GM12878 (cell line): ENCODE data around the gene ARAP1. TPM values are rescaled to one million over a fixed set of nuclear protein-coding genes. Genes with fewer than 3 reads are reported as not detected.

ENCODE experiments used
- ATAC-seq: fragments of 200-7000 bp; cut with Tn5 transposase; 3 replicates; pipeline ENCODE4 v1.9.1; 2020; ENCODE audit warnings: mild to moderate bottlenecking, moderate library complexity
- BruUV-seq: library from RNA; stranded (reverse); fragments of 400-500 nt; replicated peaks from 2 replicates; lab custom pipeline; 2021; lab: Mats Ljungman, UMichigan
- CTCF ChIA-PET: fragments of 300-600 bp; sonication (Branson Sonifier 250); formaldehyde crosslinking; extraction: SDS; loops from one replicate; lab custom pipeline; 2021; ENCODE audit warnings: inconsistent platforms; lab: Yijun Ruan, JAX
- POLR2A ChIA-PET: fragments of 350-600 bp; formaldehyde crosslinking; extraction: SDS; loops from one replicate; lab custom pipeline; 2021; ENCODE audit warnings: inconsistent platforms; lab: Charles Lee
- RAD21 ChIA-PET: fragments of 300-600 bp; sonication (Branson Sonifier 250); formaldehyde crosslinking; loops from one replicate; lab custom pipeline; 2023; ENCODE audit warnings: antibody characterized with exemption; ENCODE audit not compliant: unreplicated experiment; lab: Charles Lee
- SMC1A ChIA-PET: fragments of 300-600 bp; sonication (Branson Sonifier 250); formaldehyde crosslinking; loops from one replicate; lab custom pipeline; 2023; ENCODE audit not compliant: unreplicated experiment, uncharacterized antibody; lab: Charles Lee
- DNase-seq: peaks from one replicate; pipeline ENCODE4 v3.0.0-alpha.2; 2011; ENCODE audit warnings: low read depth, low spot score
- FAIRE-seq: peaks from 3 replicates; lab custom pipeline; 2011; peaks lifted over from hg19 to GRCh38; lab: Jason Lieb, UNC
- H2AFZ ChIP-seq: 2 replicates; pipeline ENCODE4 v1.6.0; 2011; ENCODE audit warnings: low read depth, low read length, control low read depth; ENCODE audit not compliant: control insufficient read depth
- H3K27ac ChIP-seq: 2 replicates; pipeline ENCODE4 v1.5.1; 2011; ENCODE audit warnings: control low read depth; ENCODE audit not compliant: control insufficient read depth, insufficient read depth
- H3K27me3 ChIP-seq, 2 experiments: replicated peaks in 1 of 2; 2 replicates each; pipeline versions ENCODE4 v1.6.0 to v1.6.1; 2011; ENCODE audit warnings: low read length in 1 of 2; ENCODE audit not compliant: control insufficient read depth in 2 of 2, insufficient read depth in 2 of 2
- H3K36me3 ChIP-seq, 2 experiments: 2 replicates each; pipeline ENCODE4 v1.5.1; 2011; ENCODE audit warnings: low read length in 1 of 2; ENCODE audit not compliant: control insufficient read depth in 2 of 2, insufficient read depth in 2 of 2
- H3K4me1 ChIP-seq: 2 replicates; pipeline ENCODE4 v1.6.1; 2011; ENCODE audit warnings: mild to moderate bottlenecking, low read length, moderate library complexity, mixed read lengths; ENCODE audit not compliant: control insufficient read depth, insufficient read depth
- H3K4me2 ChIP-seq: 2 replicates; pipeline ENCODE4 v1.6.0; 2011; ENCODE audit warnings: control low read depth; ENCODE audit not compliant: control insufficient read depth, insufficient read depth
- H3K4me3 ChIP-seq: fragments of 200-600 bp; sonication (generic); 2 replicates; pipeline ENCODE4 v1.5.1; 2016
- H3K79me2 ChIP-seq: 2 replicates; pipeline ENCODE4 v1.6.0; 2011; ENCODE audit warnings: low read length; ENCODE audit not compliant: control insufficient read depth, insufficient read depth
- H3K9ac ChIP-seq: 2 replicates; pipeline ENCODE4 v1.8.0; 2011; ENCODE audit warnings: low read length, control low read depth, mixed read lengths; ENCODE audit not compliant: control insufficient read depth, insufficient read depth
- H3K9me3 ChIP-seq: replicated peaks from 3 replicates; pipeline ENCODE4 v1.5.1; 2011; ENCODE audit warnings: mild to moderate bottlenecking, low read length; ENCODE audit not compliant: control insufficient read depth, insufficient read depth
- H4K20me1 ChIP-seq: 2 replicates; pipeline ENCODE4 v1.6.0; 2011; ENCODE audit not compliant: control insufficient read depth, insufficient read depth
- BACH1 ChIP-seq: fragments of 450-650 bp; IDR thresholded peaks from 2 replicates; pipeline ENCODE4 v1.6.1; 2017; ENCODE audit warnings: mild to moderate bottlenecking, borderline replicate concordance
- CBX3 ChIP-seq: fragments of 200-600 bp; sonication (generic); IDR thresholded peaks from 2 replicates; pipeline ENCODE4 v1.6.1; 2016; ENCODE audit warnings: low read depth, borderline replicate concordance
- CEBPZ ChIP-seq: fragments of 150-350 bp; IDR thresholded peaks from 2 replicates; pipeline ENCODE4 v1.6.1; 2016; ENCODE audit warnings: low read depth, low read length
- E2F4 ChIP-seq: IDR thresholded peaks from 2 replicates; pipeline ENCODE4 v1.6.1; 2012; ENCODE audit warnings: low read depth, low read length, improper control_type of control experiment
- FOS ChIP-seq: IDR thresholded peaks from 3 replicates; pipeline ENCODE4 v1.6.1; 2011; ENCODE audit warnings: borderline replicate concordance; ENCODE audit not compliant: insufficient read length; ENCODE audit errors: extremely low read depth
- FOXM1 ChIP-seq: IDR thresholded peaks from 2 replicates; pipeline ENCODE4 v1.6.1; 2012; ENCODE audit warnings: low read depth, mild to moderate bottlenecking, inconsistent platforms, low read length, moderate library complexity
- IKZF2 ChIP-seq, 2 experiments: fragments of 450-650 bp; IDR thresholded peaks; 2 replicates each; pipeline ENCODE4 v1.6.1; 2017; ENCODE audit warnings: mild to moderate bottlenecking in 2 of 2, moderate library complexity in 2 of 2
- KAT2A ChIP-seq: conservative IDR thresholded peaks from 2 replicates; pipeline ENCODE4 v1.6.1; 2011; ENCODE audit warnings: low read depth, low read length; ENCODE audit not compliant: control insufficient read depth
- RELB ChIP-seq: fragments of 450-650 bp; IDR thresholded peaks from 2 replicates; pipeline ENCODE4 v1.6.1; 2017; ENCODE audit warnings: low read depth, mild to moderate bottlenecking, moderate library complexity
- REST ChIP-seq: IDR thresholded peaks from 2 replicates; pipeline ENCODE4 v1.6.1; 2012; ENCODE audit warnings: mild to moderate bottlenecking, low read depth, low read length
- STAT3 ChIP-seq: IDR thresholded peaks from 2 replicates; pipeline ENCODE4 v1.6.1; 2011; ENCODE audit warnings: low read depth, low read length, improper control_type of control experiment
- ZNF207 ChIP-seq: fragments of 450-650 bp; IDR thresholded peaks from 2 replicates; pipeline ENCODE4 v1.6.1; 2014; ENCODE audit warnings: antibody characterized with exemption, mild to moderate bottlenecking, borderline replicate concordance
- ZNF384 ChIP-seq: IDR thresholded peaks from 2 replicates; pipeline ENCODE4 v1.6.1; 2012; ENCODE audit warnings: low read depth, mild to moderate bottlenecking, low read length, improper control_type of control experiment, borderline replicate concordance
- ZSCAN29 ChIP-seq: fragments of 450-650 bp; IDR thresholded peaks from 2 replicates; pipeline ENCODE4 v1.6.1; 2017; ENCODE audit warnings: mild to moderate bottlenecking, moderate library complexity
- WGBS: methylation state at CpG from one replicate; pipeline ENCODE4 v1.1.6; 2016; ENCODE audit warnings: low lambda C conversion rate; ENCODE audit not compliant: insufficient replicate concordance, insufficient coverage; ENCODE audit errors: missing lambda C conversion rate; 5-methylcytosine and 5-hydroxymethylcytosine counted together
- in situ Hi-C: fragments of 300-500 bp; cut with MboI; formaldehyde crosslinking; loops from 9 replicates; pipeline ENCODE4 v1.14.3; 2018; ENCODE audit warnings: mixed read lengths
- intact Hi-C: fragments of 100-400 bp; cut with micrococcal nuclease; formaldehyde crosslinking; loops from one replicate; pipeline ENCODE4 v1.14.2; 2022; ENCODE audit not compliant: unreplicated experiment
- polyA plus RNA-seq, 11 experiments: library from polyadenylated mRNA; depleted of rRNA in 4 of 11; unstranded in 6 of 11; stranded (reverse) in 5 of 11; fragments of >200 nt; fragmentation: Nextera tagmentation in 4 of 11; fragmentation: Illumina TruSeq in 1 of 11; extraction: Ambion mirVana in 4 of 11; extraction: Trizol in 1 of 11; gene quantifications; 1 replicate in 1 of 11; 2 replicates in 10 of 11; pipeline versions ENCODE4 v1.2.1 to v1.2.3, GENCODE V29; 2011 to 2016; ENCODE audit warnings: inconsistent platforms in 2 of 11, missing spikeins in 2 of 11, low read depth in 1 of 11
- total RNA-seq, 4 experiments: library from RNA; depleted of rRNA in 3 of 4; stranded (reverse); fragments of >200 nt in 3 of 4; fragmentation: Illumina TruSeq in 1 of 4; extraction: Trizol in 1 of 4; gene quantifications; 2 replicates each; pipeline versions ENCODE4 v1.2.1 to v1.2.3, GENCODE V29; 2013 to 2021

Gene ARAP1
- total and polyA plus RNA-seq, 10 of the 15 experiments (the other 5 are each of a cell fraction or from before 2014, with no cell fraction given), result 0.55 to 102 (median 51.0) TPM

- Histone ChIP-seq H3K4me1 (no peaks in the 10 kb centered on the region; the same call in 1 of the 2 replicates), H2AFZ (no peak overlapping the region), H3K4me3 (no peak overlapping the region), H3K27me3 (no peaks in the 10 kb centered on the region), H3K36me3 (peaks cover 8 to 15% of the 10 kb centered on the region in 2 experiments; a peak in 3 of 4 replicates), H3K79me2 (peaks cover 21% of the 10 kb centered on the region), H3K9ac (no peak overlapping the region), H3K9me3 (peaks cover 3% of the 10 kb centered on the region; the same call in 1 of the 3 replicates), H4K20me1 (peaks cover 3% of the 10 kb centered on the region; the same call in 1 of the 2 replicates), H3K27ac (no peak overlapping the region), H3K4me2 (no peak overlapping the region)
- POLR2A ChIA-PET, result interaction anchor here (0.6 to 2.2 kb wide), 5 partner anchors 12 to 245 kb away, joined by 3 to 9 read pairs (median 3); partner anchors contain the start of gene ATG16L2
- WGBS, result 96% methylated on average over 2 of the region's 2 CpGs
- SMC1A ChIA-PET, result interaction anchor here (1.3 to 12.0 kb wide), 5 partner anchors 9 to 415 kb away, joined by 4 to 185 read pairs (median 5); partner anchors contain the start of gene STARD10
- intact Hi-C loops, result no loop called here
- CTCF ChIA-PET, result interaction anchor here (1.6 to 18.4 kb wide), 4 partner anchors 9 to 82 kb away, joined by 3 to 469 read pairs (median 122); partner anchors contain the start of genes ATG16L2 and STARD10
- ATAC-seq (no peak), DNase-seq (no peak), FAIRE-seq (no peak)
- in situ Hi-C loops, result no loop called here
- RAD21 ChIA-PET, result interaction anchor here (1.7 to 13.9 kb wide), 3 partner anchors 46 to 447 kb away, joined by 6 to 256 read pairs (median 8); partner anchors contain the start of gene STARD10
- no TSS peak for BruUV-seq
- TF ChIP-seq FOS (no peak), KAT2A (no peak), CEBPZ (no peak), ZNF384 (no peak), STAT3 (no peak), FOXM1 (no peak), ZNF207 (no peak), RELB (no peak), REST (no peak), ZSCAN29 (no peak), E2F4 (no peak), CBX3 (no peak), BACH1 (no peak), IKZF2 (IDR thresholded peaks at IDR 0.05) (no peak)
Measured at GRCh38 chr11:72730737-72731136, 21.5 kb downstream of the ARAP1 start.
